MG63 (cell line): Measurements from ENCODE around the gene DOC2A. TPM values are rescaled to one million over a fixed set of nuclear protein-coding genes. Genes with fewer than 3 reads are reported as not detected.

Experiments
- DNase-seq: peaks from one replicate; pipeline ENCODE4 v3.0.0-alpha.2; 2020
- H3K27me3 ChIP-seq: fragments of 250-450 bp; sonication (Bioruptor Pico); 2 replicates; pipeline ENCODE4 v1.5.1; 2020; ENCODE audit warnings: mild to moderate bottlenecking, moderate library complexity
- H3K36me3 ChIP-seq: fragments of 250-450 bp; sonication (Bioruptor Pico); 2 replicates; pipeline ENCODE4 v1.5.1; 2020; ENCODE audit warnings: mild to moderate bottlenecking, moderate library complexity
- H3K4me3 ChIP-seq: fragments of 250-450 bp; sonication (Bioruptor Pico); 2 replicates; pipeline ENCODE4 v1.5.1; 2020; ENCODE audit warnings: mild to moderate bottlenecking, moderate library complexity
- H3K9me3 ChIP-seq: fragments of 250-450 bp; sonication (Bioruptor Pico); 2 replicates; pipeline ENCODE4 v1.5.1; 2020; ENCODE audit warnings: mild to moderate bottlenecking, moderate library complexity
- total RNA-seq: library from RNA; depleted of rRNA; stranded (reverse); fragments of >200 nt; shearing (Covaris generic); gene quantifications from 2 replicates; pipeline ENCODE4 v1.2.3, GENCODE V29; 2014; ENCODE audit warnings: low replicate concordance

Gene DOC2A
- total RNA-seq, 1 experiment from 2014 or later, result not detected

- H3K9me3 ChIP-seq, result no peaks in the 10 kb centered on the region
- H3K4me3 ChIP-seq, result no peak overlapping the region; the same call in 1 of the 2 replicates
- H3K27me3 ChIP-seq, result no peaks in the 10 kb centered on the region
- H3K36me3 ChIP-seq, result no peaks in the 10 kb centered on the region
- DNase-seq, result no peak
Observed at GRCh38 chr16:30011714-30012504, 1.1 kb upstream of the DOC2A start.

GRCh38 chr16:30009990-30010843 is 610 bp downstream of the DOC2A start:
- no peak for DNase-seq
- Histone ChIP-seq H3K36me3 (peaks cover 8% of the 10 kb centered on the region), H3K4me3 (peak overlapping the region; percentile 43), H3K9me3 (no peaks in the 10 kb centered on the region), H3K27me3 (no peaks in the 10 kb centered on the region)

GRCh38 chr16:30009085-30009862 is 1.6 kb downstream of the DOC2A start:
- H3K4me3 ChIP-seq, result no peak overlapping the region
- no peak for DNase-seq
- H3K36me3 ChIP-seq, result peaks cover 12% of the 10 kb centered on the region
- no peaks in the 10 kb centered on the region for H3K9me3 ChIP-seq
- H3K27me3 ChIP-seq, result no peaks in the 10 kb centered on the region

- Histone ChIP-seq H3K4me3 (no peak overlapping the region), H3K27me3 (no peaks in the 10 kb centered on the region), H3K9me3 (no peaks in the 10 kb centered on the region), H3K36me3 (peaks cover 12% of the 10 kb centered on the region)
- DNase-seq, result no peak
Observed at GRCh38 chr16:30007378-30007895, 3.4 kb downstream of the DOC2A start.

- no peaks in the 10 kb centered on the region for H3K27me3 ChIP-seq
- H3K4me3 ChIP-seq, result no peak overlapping the region
- peaks cover 12% of the 10 kb centered on the region for H3K36me3 ChIP-seq
- no peaks in the 10 kb centered on the region for H3K9me3 ChIP-seq
- no peak for DNase-seq
Observed at GRCh38 chr16:30006659-30007377, 4.0 kb downstream of the DOC2A start.

GRCh38 chr16:30006095-30006473 is 4.7 kb downstream of the DOC2A start:
- Histone ChIP-seq H3K9me3 (no peaks in the 10 kb centered on the region), H3K4me3 (no peak overlapping the region), H3K27me3 (no peaks in the 10 kb centered on the region), H3K36me3 (peaks cover 15% of the 10 kb centered on the region)
- no peak for DNase-seq

GRCh38 chr16:30005341-30006094 is 5.3 kb downstream of the DOC2A start:
- Histone ChIP-seq H3K36me3 (peaks cover 19% of the 10 kb centered on the region), H3K4me3 (no peak overlapping the region), H3K27me3 (no peaks in the 10 kb centered on the region), H3K9me3 (no peaks in the 10 kb centered on the region)
- no peak for DNase-seq

- Histone ChIP-seq H3K36me3 (peaks cover 20% of the 10 kb centered on the region), H3K4me3 (no peak overlapping the region), H3K27me3 (no peaks in the 10 kb centered on the region), H3K9me3 (no peaks in the 10 kb centered on the region)
- no peak for DNase-seq
Observed at GRCh38 chr16:30004811-30005242, 6.0 kb downstream of the DOC2A start.

GRCh38 chr16:30004424-30004776 is 6.4 kb downstream of the DOC2A start:
- H3K9me3 ChIP-seq, result no peaks in the 10 kb centered on the region
- DNase-seq, result no peak
- H3K4me3 ChIP-seq, result no peak overlapping the region
- H3K27me3 ChIP-seq, result no peaks in the 10 kb centered on the region
- H3K36me3 ChIP-seq, result peaks cover 23% of the 10 kb centered on the region

- Histone ChIP-seq H3K27me3 (no peaks in the 10 kb centered on the region), H3K36me3 (peaks cover 27% of the 10 kb centered on the region), H3K9me3 (no peaks in the 10 kb centered on the region), H3K4me3 (no peak overlapping the region)
- DNase-seq, result no peak
Observed at GRCh38 chr16:30003670-30004423, 7.0 kb downstream of the DOC2A start.

- no peaks in the 10 kb centered on the region for H3K9me3 ChIP-seq
- H3K36me3 ChIP-seq, result peaks cover 35% of the 10 kb centered on the region
- no peak for DNase-seq
- H3K4me3 ChIP-seq, result no peak overlapping the region
- no peaks in the 10 kb centered on the region for H3K27me3 ChIP-seq
Observed at GRCh38 chr16:30002614-30003346, 8.0 kb downstream of the DOC2A start.

- H3K36me3 ChIP-seq, result peaks cover 46% of the 10 kb centered on the region
- no peaks in the 10 kb centered on the region for H3K27me3 ChIP-seq
- DNase-seq, result no peak
- H3K9me3 ChIP-seq, result no peaks in the 10 kb centered on the region
- no peak overlapping the region for H3K4me3 ChIP-seq
Observed at GRCh38 chr16:30000735-30001631, 9.8 kb downstream of the DOC2A start.

GRCh38 chr16:29999605-30000004 is 11.2 kb downstream of the DOC2A start:
- Histone ChIP-seq H3K9me3 (no peaks in the 10 kb centered on the region), H3K27me3 (no peaks in the 10 kb centered on the region), H3K36me3 (peaks cover 43% of the 10 kb centered on the region), H3K4me3 (no peak overlapping the region)
- DNase-seq, result no peak
